Measurements from ENCODE around the gene CD300A.

- TF ChIP-seq, protein P1, sequence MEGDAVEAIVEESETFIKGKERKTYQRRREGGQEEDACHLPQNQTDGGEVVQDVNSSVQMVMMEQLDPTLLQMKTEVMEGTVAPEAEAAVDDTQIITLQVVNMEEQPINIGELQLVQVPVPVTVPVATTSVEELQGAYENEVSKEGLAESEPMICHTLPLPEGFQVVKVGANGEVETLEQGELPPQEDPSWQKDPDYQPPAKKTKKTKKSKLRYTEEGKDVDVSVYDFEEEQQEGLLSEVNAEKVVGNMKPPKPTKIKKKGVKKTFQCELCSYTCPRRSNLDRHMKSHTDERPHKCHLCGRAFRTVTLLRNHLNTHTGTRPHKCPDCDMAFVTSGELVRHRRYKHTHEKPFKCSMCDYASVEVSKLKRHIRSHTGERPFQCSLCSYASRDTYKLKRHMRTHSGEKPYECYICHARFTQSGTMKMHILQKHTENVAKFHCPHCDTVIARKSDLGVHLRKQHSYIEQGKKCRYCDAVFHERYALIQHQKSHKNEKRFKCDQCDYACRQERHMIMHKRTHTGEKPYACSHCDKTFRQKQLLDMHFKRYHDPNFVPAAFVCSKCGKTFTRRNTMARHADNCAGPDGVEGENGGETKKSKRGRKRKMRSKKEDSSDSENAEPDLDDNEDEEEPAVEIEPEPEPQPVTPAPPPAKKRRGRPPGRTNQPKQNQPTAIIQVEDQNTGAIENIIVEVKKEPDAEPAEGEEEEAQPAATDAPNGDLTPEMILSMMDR (IDR thresholded peaks at IDR 0.05; ENCODE audit: low read depth, low read length) = no peak
- TF ChIP-seq EZH2phosphoT487 (IDR thresholded peaks at IDR 0.05; ENCODE audit: low read depth) = no peak
Measured at GRCh38 chr17:74457820-74458166, 8.6 kb upstream of the CD300A start.
